Thoracic aorta (tissue), 2 donors: ENCODE results near the gene RASA3. TPM values are rescaled to one million over a fixed set of nuclear protein-coding genes. Genes with fewer than 3 reads are reported as not detected.
A peak's percentile ranks its signal among the peaks of the same experiment; 100 is the strongest.

Experiments used
- ATAC-seq: fragments of 150-250 bp; one replicate; pipeline ENCODE4 v1.8.0; 2017; ENCODE audit warnings: low read depth; ENCODE audit not compliant: insufficient number of reproducible peaks, low FRiP score
- DNase-seq: peaks from one replicate; pipeline ENCODE4 v3.0.0-alpha.2; 2020; ENCODE audit warnings: low spot score
- H3K27ac ChIP-seq, 2 donors: fragments of 200-600 bp; sonication (generic); 1 replicate in 1 of 2; 2 replicates in 1 of 2; pipeline ENCODE4 v1.5.1; 2016; ENCODE audit warnings: mild to moderate bottlenecking in 2 of 2, moderate library complexity in 2 of 2
- H3K27me3 ChIP-seq: fragments of 200-600 bp; sonication (generic); replicated peaks from 2 replicates; pipeline ENCODE4 v1.6.0; 2016; ENCODE audit warnings: mild to moderate bottlenecking; ENCODE audit not compliant: insufficient read depth
- H3K36me3 ChIP-seq: fragments of 200-600 bp; sonication (generic); one replicate; pipeline ENCODE4 v1.5.1; 2016
- H3K4me1 ChIP-seq, 2 donors: fragments of 200-600 bp; sonication (generic); 1 replicate in 1 of 2; 2 replicates in 1 of 2; pipeline versions ENCODE4 v1.5.1 to v1.6.0; 2016; ENCODE audit warnings: low read depth in 2 of 2, mild to moderate bottlenecking in 1 of 2; ENCODE audit not compliant: control insufficient read depth in 1 of 2
- H3K4me3 ChIP-seq: fragments of 200-600 bp; sonication (generic); 2 replicates; pipeline ENCODE4 v1.5.1; 2016; ENCODE audit warnings: mild to moderate bottlenecking
- H3K9me3 ChIP-seq: fragments of 200-600 bp; sonication (generic); 2 replicates; pipeline ENCODE4 v1.5.1; 2016
- CTCF ChIP-seq: fragments of 200-600 bp; sonication (generic); IDR thresholded peaks from one replicate; pipeline ENCODE4 v1.5.1; 2019; ENCODE audit warnings: antibody characterized with exemption
- total RNA-seq, 2 donors: library from RNA; depleted of rRNA; stranded (reverse); fragments of >200 nt; gene quantifications; one replicate each; pipeline versions ENCODE4 v1.1.0 to v1.2.3, GENCODE V29; 2016

RASA3 gene
- total RNA-seq, 2 donors from 2014 or later, result 38.9 to 48.6 TPM

- H3K36me3 ChIP-seq, result no peaks in the 10 kb centered on the region
- TF ChIP-seq CTCF, result no peak
- DNase-seq (peak; percentile 2), ATAC-seq (no peak)
- peaks cover 8 to 42% of the 10 kb centered on the region in 2 donors for H3K4me1 ChIP-seq
- H3K4me3 ChIP-seq, result no peak overlapping the region
- H3K27ac ChIP-seq, result peak overlapping the region; percentile 84 to 89
- no peaks in the 10 kb centered on the region for H3K27me3 ChIP-seq
- no peaks in the 10 kb centered on the region for H3K9me3 ChIP-seq
These were observed 202.5 kb downstream of the RASA3 start for GRCh38 chr13:113929628-113930615.

- Histone ChIP-seq H3K27ac (peak overlapping the region; percentile 84 to 89), H3K9me3 (no peaks in the 10 kb centered on the region), H3K27me3 (no peaks in the 10 kb centered on the region), H3K36me3 (no peaks in the 10 kb centered on the region), H3K4me1 (peaks cover 7 to 37% of the 10 kb centered on the region in 2 donors), H3K4me3 (no peak overlapping the region)
- peak; percentile 82 for DNase-seq
- ATAC-seq, result peak; percentile 79
- TF ChIP-seq CTCF, result no peak
These were observed 203.5 kb downstream of the RASA3 start for GRCh38 chr13:113928685-113929627.

Other genes starting within 250 kb of the RASA3 start
- gene C13orf46, start 158.5 kb downstream of the RASA3 start, total RNA-seq, result 1 to 10 TPM; 1.1 TPM
- not detected for gene CFAP97D2, start 46.6 kb upstream of the RASA3 start, total RNA-seq
- 10 to 100 TPM; 45.4 to 73.3 TPM for gene CDC16, start 102.3 kb upstream of the RASA3 start, total RNA-seq
- 10 to 100 TPM; 25.3 to 32.8 TPM for gene UPF3A, start 149.0 kb upstream of the RASA3 start, total RNA-seq
- gene CHAMP1, start 181.9 kb upstream of the RASA3 start, total RNA-seq, result 10 to 100 TPM; 20.7 to 30.2 TPM